H1 (cell line): ENCODE data around the gene MUC5B. TPM values are rescaled to one million over a fixed set of nuclear protein-coding genes. Genes with fewer than 3 reads are reported as not detected.

Experiments used
- CEBPB ChIP-seq: IDR thresholded peaks from 2 replicates; pipeline ENCODE4 v1.6.1; 2012; ENCODE audit warnings: low read depth, low read length
- KDM5A ChIP-seq: fragments of 200-600 bp; IDR thresholded peaks from 2 replicates; pipeline ENCODE4 v1.7.1; 2012; ENCODE audit warnings: mild to moderate bottlenecking, low read length, inconsistent platforms, mixed read lengths
- RFX5 ChIP-seq: IDR thresholded peaks from 2 replicates; pipeline ENCODE4 v1.6.1; 2011; ENCODE audit warnings: low read depth, low read length, improper control_type of control experiment, borderline replicate concordance
- SP1 ChIP-seq: IDR thresholded peaks from 2 replicates; pipeline ENCODE4 v1.6.1; 2011; ENCODE audit warnings: low read depth, low read length
- SUZ12 ChIP-seq: fragments of 200-600 bp; sonication (generic); IDR thresholded peaks from 2 replicates; pipeline ENCODE4 v1.6.1; 2012; ENCODE audit warnings: mild to moderate bottlenecking, inconsistent platforms, low read length, moderate library complexity, mixed read lengths
- polyA plus RNA-seq, 7 experiments: library from polyadenylated mRNA; depleted of rRNA in 3 of 7; stranded (reverse) in 5 of 7; unstranded in 2 of 7; fragments of >200 nt in 5 of 7; fragments of 200-250 nt in 2 of 7; gene quantifications; 1 replicate in 5 of 7; 2 replicates in 1 of 7; 4 replicates in 1 of 7; pipeline versions ENCODE4 v1.2.1 to v1.2.3, GENCODE V29; 2011 to 2013; ENCODE audit warnings: missing spikeins in 2 of 7, mixed read lengths in 2 of 7
- total RNA-seq: library from RNA; stranded (reverse); fragmentation: NEBNext Ultra II Directional; extraction: Animal tissue kit (Norgen Biotek cat#: 25700); gene quantifications from 2 replicates; pipeline ENCODE4 v1.2.1, GENCODE V29; 2021

The MUC5B gene
- total and polyA plus RNA-seq, 2 of the 8 experiments (the other 6 are each of a cell fraction or from before 2014, with no cell fraction given), result 0.02 to 0.03 TPM

GRCh38 chr11:1232883-1233321, 10.0 kb downstream of the MUC5B start (continued):
- no peak for TF ChIP-seq CEBPB
- no peak for TF ChIP-seq SP1
- TF ChIP-seq SUZ12, result no peak
- no peak for TF ChIP-seq RFX5
- TF ChIP-seq KDM5A, result no peak
